ENCODE data around the gene BYSL. TPM values are rescaled to one million over a fixed set of nuclear protein-coding genes. Genes with fewer than 3 reads are reported as not detected.

Gene BYSL
- total and polyA plus RNA-seq, 9 of the 15 experiments (the other 6 are each of a cell fraction or from before 2014, with no cell fraction given): 22.2 to 92.3 (median 53.4) TPM

- TF ChIP-seq, protein P1, sequence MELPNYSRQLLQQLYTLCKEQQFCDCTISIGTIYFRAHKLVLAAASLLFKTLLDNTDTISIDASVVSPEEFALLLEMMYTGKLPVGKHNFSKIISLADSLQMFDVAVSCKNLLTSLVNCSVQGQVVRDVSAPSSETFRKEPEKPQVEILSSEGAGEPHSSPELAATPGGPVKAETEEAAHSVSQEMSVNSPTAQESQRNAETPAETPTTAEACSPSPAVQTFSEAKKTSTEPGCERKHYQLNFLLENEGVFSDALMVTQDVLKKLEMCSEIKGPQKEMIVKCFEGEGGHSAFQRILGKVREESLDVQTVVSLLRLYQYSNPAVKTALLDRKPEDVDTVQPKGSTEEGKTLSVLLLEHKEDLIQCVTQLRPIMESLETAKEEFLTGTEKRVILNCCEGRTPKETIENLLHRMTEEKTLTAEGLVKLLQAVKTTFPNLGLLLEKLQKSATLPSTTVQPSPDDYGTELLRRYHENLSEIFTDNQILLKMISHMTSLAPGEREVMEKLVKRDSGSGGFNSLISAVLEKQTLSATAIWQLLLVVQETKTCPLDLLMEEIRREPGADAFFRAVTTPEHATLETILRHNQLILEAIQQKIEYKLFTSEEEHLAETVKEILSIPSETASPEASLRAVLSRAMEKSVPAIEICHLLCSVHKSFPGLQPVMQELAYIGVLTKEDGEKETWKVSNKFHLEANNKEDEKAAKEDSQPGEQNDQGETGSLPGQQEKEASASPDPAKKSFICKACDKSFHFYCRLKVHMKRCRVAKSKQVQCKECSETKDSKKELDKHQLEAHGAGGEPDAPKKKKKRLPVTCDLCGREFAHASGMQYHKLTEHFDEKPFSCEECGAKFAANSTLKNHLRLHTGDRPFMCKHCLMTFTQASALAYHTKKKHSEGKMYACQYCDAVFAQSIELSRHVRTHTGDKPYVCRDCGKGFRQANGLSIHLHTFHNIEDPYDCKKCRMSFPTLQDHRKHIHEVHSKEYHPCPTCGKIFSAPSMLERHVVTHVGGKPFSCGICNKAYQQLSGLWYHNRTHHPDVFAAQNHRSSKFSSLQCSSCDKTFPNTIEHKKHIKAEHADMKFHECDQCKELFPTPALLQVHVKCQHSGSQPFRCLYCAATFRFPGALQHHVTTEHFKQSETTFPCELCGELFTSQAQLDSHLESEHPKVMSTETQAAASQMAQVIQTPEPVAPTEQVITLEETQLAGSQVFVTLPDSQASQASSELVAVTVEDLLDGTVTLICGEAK (IDR thresholded peaks at IDR 0.05): peak; percentile 22; the same call in 1 of the 2 replicates
- TF ChIP-seq, protein P1 (CRISPR knock-in tag; IDR thresholded peaks at IDR 0.05): no peak
- TF ChIP-seq SREBF2 (CRISPR knock-in tag; IDR thresholded peaks at IDR 0.05): no peak
- TF ChIP-seq ZBTB33 (CRISPR knock-in tag; IDR thresholded peaks at IDR 0.05): peak; percentile 82
- TF ChIP-seq REST (IDR thresholded peaks at IDR 0.05; ENCODE audit: borderline replicate concordance): peak; percentile 82; the same call in 1 of the 2 replicates
- peak; percentile 57 for TF ChIP-seq REST (CRISPR knock-in tag; IDR thresholded peaks at IDR 0.05; ENCODE audit: low read depth)
- peak; percentile 15; the same call in 1 of the 2 replicates for TF ChIP-seq ZNF212 (CRISPR knock-in tag; IDR thresholded peaks at IDR 0.05)
Measured at GRCh38 chr6:41936073-41936837, 15.0 kb downstream of the BYSL start (continued).
